GM19239 (cell line): ENCODE data around the gene LRP1B.

Source experiments
- DNase-seq: peaks from one replicate; pipeline ENCODE4 v3.0.0; 2011; ENCODE audit warnings: low spot score; ENCODE audit not compliant: insufficient read length
- FAIRE-seq: peaks from 2 replicates; lab custom pipeline; 2011; peaks lifted over from hg19 to GRCh38; lab: Jason Lieb, UNC

The LRP1B gene

GRCh38 chr2:140641163-140641562 is 1489.7 kb downstream of the LRP1B start:
- DNase-seq, result no peak
- FAIRE-seq, result no peak

- FAIRE-seq, result no peak
- DNase-seq, result no peak
These were observed 1491.2 kb downstream of the LRP1B start for GRCh38 chr2:140639628-140640027.

- no peak for DNase-seq
- no peak for FAIRE-seq
These were observed 1500.3 kb downstream of the LRP1B start for GRCh38 chr2:140630557-140630956.

GRCh38 chr2:140627885-140628284 is 1502.9 kb downstream of the LRP1B start:
- FAIRE-seq (no peak), DNase-seq (no peak)

GRCh38 chr2:140627136-140627535 is 1503.7 kb downstream of the LRP1B start:
- FAIRE-seq (no peak), DNase-seq (no peak)

GRCh38 chr2:140624200-140624599 is 1506.6 kb downstream of the LRP1B start:
- FAIRE-seq (no peak), DNase-seq (no peak)

GRCh38 chr2:140621583-140622362 is 1509.0 kb downstream of the LRP1B start:
- no peak for FAIRE-seq
- no peak for DNase-seq

GRCh38 chr2:140604788-140605187 is 1526.0 kb downstream of the LRP1B start:
- no peak for FAIRE-seq
- DNase-seq, result no peak

GRCh38 chr2:140604096-140604495 is 1526.7 kb downstream of the LRP1B start:
- FAIRE-seq, result no peak
- DNase-seq, result no peak

- FAIRE-seq (no peak), DNase-seq (no peak)
These were observed 1527.4 kb downstream of the LRP1B start for GRCh38 chr2:140603416-140603815.

GRCh38 chr2:140601801-140602200 is 1529.0 kb downstream of the LRP1B start:
- FAIRE-seq, result no peak

GRCh38 chr2:140601342-140601741 is 1529.5 kb downstream of the LRP1B start:
- DNase-seq (no peak), FAIRE-seq (no peak)

More at GRCh38 chr2:140601801-140602200, 1529.0 kb downstream of the LRP1B start:
- no peak for DNase-seq

GRCh38 chr2:140600116-140600515 is 1530.7 kb downstream of the LRP1B start:
- DNase-seq (no peak), FAIRE-seq (no peak)

- DNase-seq, result no peak
- no peak for FAIRE-seq
These were observed 1533.0 kb downstream of the LRP1B start for GRCh38 chr2:140597836-140598235.

GRCh38 chr2:140597205-140597604 is 1533.6 kb downstream of the LRP1B start:
- DNase-seq (no peak), FAIRE-seq (no peak)

GRCh38 chr2:140596447-140596846 is 1534.4 kb downstream of the LRP1B start:
- DNase-seq (no peak), FAIRE-seq (no peak)

- no peak for FAIRE-seq
- DNase-seq, result no peak
These were observed 1535.7 kb downstream of the LRP1B start for GRCh38 chr2:140595107-140595506.

GRCh38 chr2:140593132-140593531 is 1537.7 kb downstream of the LRP1B start:
- peak; percentile 40 for FAIRE-seq
- no peak for DNase-seq

GRCh38 chr2:140589696-140590095 is 1541.1 kb downstream of the LRP1B start:
- DNase-seq, result no peak
- FAIRE-seq, result no peak

GRCh38 chr2:140589273-140589672 is 1541.5 kb downstream of the LRP1B start:
- no peak for FAIRE-seq

GRCh38 chr2:140586379-140586778 is 1544.4 kb downstream of the LRP1B start:
- FAIRE-seq (peak; percentile 26), DNase-seq (peak; percentile 1)

More at GRCh38 chr2:140589273-140589672, 1541.5 kb downstream of the LRP1B start:
- DNase-seq, result no peak

- no peak for FAIRE-seq
These were observed 1545.8 kb downstream of the LRP1B start for GRCh38 chr2:140585016-140585415.

More at GRCh38 chr2:140585016-140585415, 1545.8 kb downstream of the LRP1B start:
- DNase-seq, result no peak
